ENCODE measurements around the gene GDF3. TPM values are rescaled to one million over a fixed set of nuclear protein-coding genes. Genes with fewer than 3 reads are reported as not detected.
"Not testable (repeated sequence)": the region's sequence is repeated elsewhere in the genome, so short reads cannot be mapped to it uniquely, and the experiment has no call there.

The GDF3 gene
- total RNA-seq, 3 donors from 2014 or later: not detected

DNA sequence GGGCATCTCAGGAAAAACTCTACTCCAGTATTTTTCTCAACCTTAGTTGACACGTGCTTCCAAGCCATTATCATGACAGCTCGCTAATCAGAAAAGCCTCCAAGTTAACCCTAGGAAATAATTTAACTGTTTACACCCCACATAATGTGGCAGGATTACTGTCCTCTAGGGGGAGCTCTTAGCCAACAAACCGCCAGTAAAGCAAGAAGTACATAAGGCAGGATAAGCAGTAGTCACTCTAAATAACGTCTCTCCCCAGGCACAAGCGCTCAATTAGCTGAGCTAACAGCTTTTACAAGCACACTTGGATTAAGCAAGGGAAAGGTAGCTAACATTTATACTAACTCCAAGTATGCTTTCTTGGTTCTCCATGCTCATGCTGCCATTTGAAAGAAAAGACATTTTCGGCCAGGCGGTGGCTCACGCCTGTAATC is 52.7 kb downstream of the GDF3 start:
- no peaks in the 10 kb centered on the region for H3K36me3 Mint-ChIP-seq (ENCODE audit: insufficient read depth)
- H3K4me1 Mint-ChIP-seq (ENCODE audit: low read depth): peaks cover 22% of the 10 kb centered on the region
- H3K27me3 Mint-ChIP-seq (ENCODE audit: low read depth): peaks cover 4% of the 10 kb centered on the region
- DNase-seq: no peak
- H3K9me3 Mint-ChIP-seq: no peaks in the 10 kb centered on the region
- no peak overlapping the region for H3K4me3 Mint-ChIP-seq
- ATAC-seq: no peak

DNA sequence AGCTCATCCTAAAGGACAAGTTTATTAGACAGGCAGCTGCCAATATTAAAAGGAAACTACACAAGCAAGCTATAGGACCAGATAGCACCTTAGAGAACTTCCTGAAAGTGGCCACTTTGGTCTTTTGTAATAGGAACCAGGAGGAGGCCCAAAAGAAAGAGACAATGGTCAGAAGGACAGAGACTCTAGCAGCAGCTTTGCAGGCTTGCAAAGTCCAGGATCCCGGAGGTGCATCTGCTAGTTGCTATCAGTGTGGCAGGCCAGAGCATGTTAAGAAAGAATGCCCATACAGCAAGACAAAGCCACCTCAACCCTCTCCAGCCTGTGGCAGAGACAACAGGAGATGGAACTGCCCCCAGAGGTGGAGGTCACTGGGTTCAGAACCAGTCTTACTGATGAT is 53.3 kb downstream of the GDF3 start:
- H3K36me3 Mint-ChIP-seq (ENCODE audit: insufficient read depth): no peaks in the 10 kb centered on the region
- H3K4me1 Mint-ChIP-seq (ENCODE audit: low read depth): peaks cover 22% of the 10 kb centered on the region
- no peaks in the 10 kb centered on the region for H3K9me3 Mint-ChIP-seq
- peaks cover 4% of the 10 kb centered on the region for H3K27me3 Mint-ChIP-seq (ENCODE audit: low read depth)
- DNase-seq (no peak), ATAC-seq (no peak)
- no peak overlapping the region for H3K4me3 Mint-ChIP-seq

DNA sequence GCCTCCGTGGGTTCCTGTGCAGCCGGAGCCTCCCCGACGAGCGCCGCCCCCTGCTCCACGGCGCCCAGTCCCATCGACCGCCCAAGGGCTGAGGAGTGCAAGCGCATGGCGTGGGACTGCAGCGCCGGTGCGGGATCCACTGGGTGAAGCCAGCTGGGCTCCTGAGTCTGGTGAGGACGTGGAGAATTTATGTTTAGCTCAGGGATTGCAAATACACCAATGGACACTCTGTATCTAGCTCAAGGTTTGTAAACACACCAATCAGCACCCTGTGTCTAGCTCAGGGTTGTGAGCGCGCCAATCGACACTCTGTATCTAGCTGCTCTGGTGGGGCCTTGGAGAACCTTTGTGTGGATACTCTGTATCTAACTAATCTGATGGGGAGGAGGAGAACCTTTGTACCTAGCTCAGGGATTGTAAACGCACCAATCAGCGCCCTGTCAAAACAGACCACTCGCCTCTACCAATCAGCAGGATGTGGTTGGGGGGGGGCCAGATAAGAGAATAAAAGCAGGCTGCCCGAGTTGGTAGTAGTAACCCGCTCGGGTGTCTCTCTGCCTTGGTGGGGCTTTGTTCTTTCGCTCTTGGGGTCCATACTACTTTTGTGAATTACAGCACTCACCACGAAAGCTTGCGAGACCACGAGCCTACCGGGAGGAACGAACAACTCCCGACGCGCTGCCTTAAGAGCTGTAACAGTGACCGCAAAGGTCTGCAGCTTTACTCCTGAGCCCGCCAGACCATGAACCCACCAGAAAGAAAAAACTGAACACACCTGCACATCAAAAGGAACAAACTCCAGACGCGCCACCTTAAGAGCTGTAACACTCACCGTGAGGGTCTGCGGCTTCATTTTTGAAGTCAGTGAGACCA is 55.2 kb downstream of the GDF3 start:
- ATAC-seq: peak; percentile 41 to 47
- H3K36me3 Mint-ChIP-seq (ENCODE audit: insufficient read depth); H3K27me3 Mint-ChIP-seq (ENCODE audit: low read depth); H3K9me3 Mint-ChIP-seq: not testable (repeated sequence)
- DNase-seq: peak; percentile 52
- peak overlapping the region; percentile 68 for H3K4me3 Mint-ChIP-seq
- peaks cover 22% of the 10 kb centered on the region for H3K4me1 Mint-ChIP-seq (ENCODE audit: low read depth)

Other genes starting within 250 kb of the GDF3 start
- gene CD163, start 192.0 kb downstream of the GDF3 start, total RNA-seq: under 1 TPM; 0.61 to 0.81 (median 0.65) TPM
- not detected for gene APOBEC1, start 29.9 kb downstream of the GDF3 start, total RNA-seq
- gene DPPA3, start 15.7 kb upstream of the GDF3 start, total RNA-seq: not detected
- not detected for gene CLEC4C, start 51.6 kb upstream of the GDF3 start, total RNA-seq
- not detected for gene NANOGNB, start 69.4 kb upstream of the GDF3 start, total RNA-seq
- gene NANOG, start 93.6 kb upstream of the GDF3 start, total RNA-seq: under 1 TPM in 2 of 3 donors, not detected in 1; 0.27 to 0.33 TPM
- gene SLC2A14, start 177.1 kb upstream of the GDF3 start, total RNA-seq: 1 to 10 TPM in 1 of 3 donors, not detected in 2; 3.7 TPM
- 100 to 1,000 TPM; 109 to 117 (median 114) TPM for gene SLC2A3, start 240.4 kb upstream of the GDF3 start, total RNA-seq

Measured in activated T-cell treated with anti-CD3 and anti-CD28 coated beads, Interleukin-2, amount 50 U/mL, for 4 hours (primary cell).